HL-60/S4 treated with phorbol 12-myristate 13-acetate at 8.2 ng/mL for 4 days and 3 days (cell line): Measurements from ENCODE around the gene DLG5.

Source experiments
- in situ Hi-C: fragments of 300-500 bp; cut with MboI; formaldehyde crosslinking; loops from 2 replicates; pipeline ENCODE4 v1.15.0; 2022; ENCODE audit warnings: low sequenced_read_pairs

DLG5 gene

DNA sequence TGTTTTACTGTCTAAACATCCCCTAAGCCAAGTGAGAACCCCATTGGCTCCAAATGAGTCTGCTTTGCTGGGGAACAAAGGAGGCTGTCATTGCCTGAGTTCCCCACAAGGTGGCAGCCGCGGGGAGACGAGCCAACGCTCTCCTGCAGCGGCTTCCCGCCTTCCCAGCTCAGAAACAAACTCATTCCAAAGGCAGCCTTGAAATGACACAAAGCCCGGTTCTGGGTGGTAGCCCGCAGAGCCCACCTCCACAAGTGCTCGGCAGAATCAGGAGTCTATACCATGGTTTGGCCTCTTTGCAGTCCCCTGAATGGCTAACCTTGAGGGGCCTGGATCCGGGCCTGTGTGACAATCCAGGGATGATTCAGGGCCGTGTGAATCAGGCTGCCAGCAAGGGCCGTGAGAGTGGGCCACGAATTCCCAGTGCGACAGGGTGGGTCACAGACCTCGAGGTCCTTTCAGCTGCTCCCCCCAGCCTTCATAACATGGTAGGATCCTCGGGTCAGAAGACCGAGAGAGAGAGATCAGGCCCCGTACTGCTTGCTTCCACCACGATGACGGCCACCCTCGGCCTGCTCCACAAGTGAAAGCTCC lies 79.7 kb downstream of the DLG5 start:
- in situ Hi-C loops, result no loop called here

DNA sequence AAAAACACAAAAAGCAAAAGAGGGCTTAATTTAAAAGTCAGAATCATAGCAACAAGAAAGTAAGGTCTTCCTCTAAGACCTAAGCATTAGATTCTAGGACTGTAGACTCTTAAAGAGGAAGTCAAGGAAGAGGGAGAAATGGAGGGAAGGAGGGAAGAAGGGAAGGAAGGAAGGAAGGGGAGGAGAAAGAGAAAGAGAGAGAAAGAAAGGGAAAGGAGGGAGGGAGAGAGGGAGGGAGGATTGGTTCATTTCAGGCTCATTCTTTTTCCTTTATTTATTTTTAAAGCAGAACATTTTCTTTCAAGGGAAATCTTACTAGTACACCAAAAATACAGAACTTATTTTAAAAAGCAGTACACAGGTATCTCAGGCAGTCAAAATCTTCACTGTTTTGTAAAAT lies 81.1 kb downstream of the DLG5 start:
- in situ Hi-C loops, result no loop called here

DNA sequence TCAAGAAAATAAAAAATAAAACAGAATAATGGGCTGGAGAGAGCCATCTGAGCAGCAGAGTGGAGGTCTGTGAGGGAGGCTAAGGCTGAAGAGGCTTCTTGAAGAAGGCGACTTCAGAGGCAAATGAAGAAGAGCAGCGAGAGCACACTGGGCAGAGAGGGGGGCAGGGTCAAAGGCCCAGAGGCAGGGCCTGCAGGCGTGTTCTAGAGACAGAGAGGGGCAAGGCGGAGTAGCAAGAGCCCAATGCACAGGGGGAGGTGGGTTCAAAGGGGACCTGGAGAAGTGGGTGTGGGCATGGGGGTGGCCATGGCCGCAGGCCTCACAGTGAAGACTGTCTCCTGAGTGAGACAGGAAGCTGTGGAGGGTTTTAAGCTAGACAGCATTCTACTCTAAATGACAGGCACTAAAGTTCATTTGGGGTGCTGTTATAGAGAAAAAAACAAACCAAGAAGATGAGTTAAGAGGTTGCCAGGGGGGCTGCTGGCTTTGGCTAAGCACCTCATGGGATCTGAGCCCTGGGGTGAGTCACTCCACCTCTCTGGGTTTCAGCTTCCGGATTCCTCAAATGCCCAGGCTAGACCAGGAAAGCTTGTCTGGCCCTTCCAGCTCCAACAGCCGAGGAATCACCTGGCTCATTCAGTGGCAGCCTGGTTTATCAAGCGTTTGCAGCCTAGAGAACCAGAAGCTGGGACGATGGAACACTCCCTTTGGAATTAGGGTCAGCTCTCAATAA lies 81.7 kb downstream of the DLG5 start:
- in situ Hi-C loops, result no loop called here

DNA sequence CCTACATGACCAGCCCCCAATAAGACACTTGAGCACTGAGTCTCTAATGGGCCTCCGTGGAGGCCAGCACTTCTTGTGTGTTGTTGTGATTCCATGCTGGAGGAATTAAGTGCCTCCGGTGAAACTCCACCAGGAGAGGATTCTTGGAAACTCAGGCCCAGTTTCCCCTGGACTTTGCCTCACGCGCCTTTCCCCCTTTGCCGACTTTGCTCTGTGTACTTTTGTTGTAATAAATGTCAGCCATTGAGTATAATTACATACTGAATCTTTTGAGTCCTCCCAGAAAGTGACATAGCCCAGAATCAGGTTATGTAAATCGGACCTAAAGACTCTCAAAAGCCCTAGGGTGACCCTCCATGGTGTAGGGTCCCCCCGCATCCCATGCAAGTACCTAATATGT lies 82.4 kb downstream of the DLG5 start:
- in situ Hi-C loops, result no loop called here

DNA sequence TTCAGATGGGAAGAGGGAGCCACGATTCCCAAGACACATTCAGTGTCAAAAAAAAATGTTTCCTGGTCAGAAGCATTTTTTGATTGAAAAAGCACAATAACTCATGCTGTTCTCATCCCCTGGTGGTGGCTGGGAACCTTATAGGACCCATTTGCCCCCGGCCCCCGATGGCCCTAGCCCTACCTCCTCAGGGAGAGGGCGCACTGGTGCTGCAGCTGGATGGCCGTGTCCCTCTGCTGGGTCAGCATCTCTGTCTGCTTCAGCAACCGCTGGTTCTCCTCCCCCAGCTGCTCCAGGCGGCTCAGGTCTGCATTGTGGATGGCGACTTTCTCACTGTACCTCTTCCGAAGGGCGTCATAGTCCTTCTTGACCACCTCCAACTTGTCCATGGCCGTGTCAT lies 83.3 kb downstream of the DLG5 start:
- in situ Hi-C loops, result no loop called here

DNA sequence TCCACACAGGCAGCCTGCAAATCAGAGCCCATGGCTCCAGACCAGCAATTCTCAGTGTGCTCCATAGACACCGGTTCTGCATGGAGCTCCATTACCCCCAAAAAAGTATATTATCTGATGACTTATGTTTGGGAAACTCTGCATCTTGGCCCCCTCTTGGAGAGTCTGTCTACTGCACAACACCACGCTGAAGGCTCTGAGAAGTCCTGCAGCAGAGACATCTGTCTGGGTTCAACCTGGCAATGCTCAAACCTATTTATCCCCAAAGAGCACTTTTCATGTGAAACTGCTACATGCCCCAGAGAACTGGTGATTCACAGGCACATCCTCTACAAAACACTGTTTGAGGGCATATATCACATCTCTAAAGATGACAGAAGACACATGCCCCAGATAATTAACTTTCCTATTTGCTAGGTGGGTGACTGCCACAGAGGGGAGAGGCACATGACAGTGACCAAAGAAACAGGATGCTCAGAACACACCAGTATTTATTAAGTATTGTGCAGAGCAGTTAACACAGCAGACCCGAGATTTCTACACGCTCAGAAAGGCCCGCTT lies 83.8 kb downstream of the DLG5 start:
- in situ Hi-C loops, result no loop called here

DNA sequence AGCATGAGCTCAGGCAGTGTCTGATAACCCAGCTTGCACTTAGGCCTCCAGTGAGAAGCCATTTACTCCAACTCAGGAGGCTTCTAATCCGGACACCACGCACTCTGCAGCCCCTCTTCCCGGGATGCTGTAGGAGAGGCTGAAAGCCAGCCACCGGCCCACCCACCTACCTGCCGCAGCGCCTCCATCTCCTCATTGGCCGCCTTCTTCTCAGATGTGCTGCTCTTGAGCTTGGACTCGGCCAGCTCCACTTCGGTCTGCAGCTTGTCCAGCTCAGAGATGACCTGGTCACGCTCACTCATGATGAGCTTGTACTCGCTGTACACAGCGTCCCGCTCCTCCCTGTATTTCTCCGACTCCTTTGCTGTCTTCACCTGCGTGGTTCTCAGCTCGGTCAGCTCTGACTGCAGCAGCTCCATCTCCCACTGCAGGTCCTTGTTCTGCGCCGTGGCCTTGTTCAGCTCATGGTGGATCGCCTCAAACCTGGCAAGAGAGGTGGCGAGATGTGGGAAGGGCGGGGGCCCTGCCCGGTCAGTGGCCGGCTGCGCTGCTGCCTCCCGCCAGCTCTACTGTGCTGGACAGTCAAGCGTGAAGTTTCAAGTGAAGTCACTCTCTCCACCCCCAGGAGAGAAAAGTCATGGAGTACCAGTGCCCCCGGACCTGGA lies 84.7 kb downstream of the DLG5 start:
- in situ Hi-C loops, result no loop called here

DNA sequence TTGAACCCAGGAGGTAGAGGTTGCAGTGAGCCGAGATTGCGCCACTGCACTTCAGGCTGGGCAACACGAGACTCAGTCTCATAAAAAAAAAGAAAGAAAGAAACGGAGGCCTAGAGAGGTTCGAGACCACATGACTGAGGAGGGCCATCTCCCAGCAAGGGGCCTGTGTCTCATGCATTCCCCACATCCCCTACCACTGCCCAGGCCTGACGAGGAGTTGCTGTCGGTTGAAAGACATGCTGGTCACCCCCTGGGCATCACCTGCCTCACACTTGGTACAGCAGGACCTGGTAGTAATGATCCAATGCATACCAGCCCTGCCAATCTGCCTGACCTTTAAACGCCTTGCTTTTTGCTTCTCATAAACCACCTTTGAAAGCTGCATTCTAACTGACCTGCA lies 85.9 kb downstream of the DLG5 start:
- in situ Hi-C loops, result no loop called here

DNA sequence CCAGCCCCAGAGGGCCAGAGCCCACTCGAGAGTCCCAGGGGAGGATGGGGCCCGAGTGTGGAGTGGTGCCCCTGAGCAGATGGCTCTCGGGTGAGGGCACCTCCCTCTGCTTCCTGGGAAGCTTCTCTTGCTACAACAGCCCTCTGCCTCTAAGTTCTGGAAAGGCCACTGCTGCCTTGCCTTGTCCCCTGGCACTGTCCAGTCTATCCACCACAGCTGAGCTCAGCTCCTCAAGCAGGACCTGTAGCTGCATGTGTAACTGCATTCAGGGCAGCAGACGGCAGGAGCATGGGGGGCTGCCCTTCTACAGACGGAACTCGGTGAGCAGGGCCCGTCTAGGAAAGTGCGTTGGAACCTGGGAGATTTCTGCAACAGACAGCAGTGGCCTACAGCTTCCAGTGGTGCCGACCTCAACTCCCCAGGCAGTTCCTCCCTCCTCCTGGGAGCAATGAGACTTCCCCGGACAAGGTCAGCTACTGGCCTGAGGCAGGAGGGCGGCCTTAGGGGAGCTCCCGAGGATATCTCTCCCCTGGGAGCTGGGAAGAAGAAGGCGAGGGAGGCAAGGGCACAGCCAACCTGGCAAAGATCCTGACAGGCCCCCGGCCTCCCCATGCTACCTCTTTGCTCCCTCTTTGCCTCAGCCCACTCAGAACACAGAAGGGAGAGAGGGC lies 88.5 kb downstream of the DLG5 start:
- in situ Hi-C loops, result no loop called here

DNA sequence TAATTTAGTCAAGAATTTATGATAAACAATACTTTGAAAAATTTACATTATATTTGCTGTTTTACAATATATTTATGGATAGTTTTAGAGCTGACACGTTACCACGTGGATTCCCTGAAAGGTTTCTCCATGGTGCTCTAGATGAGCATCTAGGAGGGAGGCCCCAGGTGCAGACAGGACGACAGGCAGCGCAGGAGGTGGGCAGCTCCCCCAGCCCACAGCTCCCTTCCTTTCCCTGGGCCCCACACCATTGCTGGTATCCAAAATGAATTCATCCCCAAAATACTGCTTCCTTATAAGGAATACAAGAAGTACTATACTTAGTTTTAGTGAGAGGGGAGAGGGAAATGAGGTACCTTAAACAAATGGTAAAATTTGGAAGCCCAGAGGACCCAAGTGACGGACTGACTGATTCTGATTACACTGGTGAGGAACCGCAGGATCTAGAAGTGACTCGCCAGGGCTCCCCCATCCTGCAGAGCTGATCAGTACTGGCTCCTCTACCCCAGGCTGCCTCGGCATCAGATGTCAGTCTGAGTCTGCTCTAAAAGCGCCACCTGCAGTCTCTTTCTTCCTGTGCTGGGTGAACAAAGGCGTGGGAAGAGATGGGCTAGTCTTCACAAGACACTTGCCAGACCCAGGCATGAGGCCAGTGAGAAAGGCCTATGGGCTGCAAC lies 89.2 kb downstream of the DLG5 start:
- in situ Hi-C loops, result no loop called here

DNA sequence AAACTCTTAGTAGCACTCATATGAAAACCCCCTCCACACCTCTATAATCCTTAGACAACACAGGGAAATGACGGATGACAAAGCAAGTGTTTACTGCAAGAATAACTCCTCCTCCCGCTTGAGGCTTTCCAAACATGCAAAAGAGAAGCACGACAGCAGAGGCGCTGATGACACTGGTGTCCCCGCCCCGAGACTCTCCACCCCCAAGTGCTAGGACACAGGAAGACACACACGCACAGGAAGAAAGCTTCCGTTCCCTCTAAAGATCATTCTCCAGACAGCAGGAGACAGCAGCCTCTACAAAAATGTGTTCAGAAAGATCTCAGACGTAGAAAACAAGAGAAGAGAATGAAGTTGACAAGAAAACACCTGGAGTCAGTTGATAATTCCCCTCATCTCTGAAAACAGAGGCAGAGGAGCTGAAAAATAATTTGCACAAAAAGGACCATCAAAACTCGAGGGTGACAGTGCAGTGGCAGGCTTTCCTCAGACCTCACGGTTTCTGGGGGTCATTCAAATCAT lies 90.2 kb downstream of the DLG5 start:
- in situ Hi-C loops, result no loop called here

DNA sequence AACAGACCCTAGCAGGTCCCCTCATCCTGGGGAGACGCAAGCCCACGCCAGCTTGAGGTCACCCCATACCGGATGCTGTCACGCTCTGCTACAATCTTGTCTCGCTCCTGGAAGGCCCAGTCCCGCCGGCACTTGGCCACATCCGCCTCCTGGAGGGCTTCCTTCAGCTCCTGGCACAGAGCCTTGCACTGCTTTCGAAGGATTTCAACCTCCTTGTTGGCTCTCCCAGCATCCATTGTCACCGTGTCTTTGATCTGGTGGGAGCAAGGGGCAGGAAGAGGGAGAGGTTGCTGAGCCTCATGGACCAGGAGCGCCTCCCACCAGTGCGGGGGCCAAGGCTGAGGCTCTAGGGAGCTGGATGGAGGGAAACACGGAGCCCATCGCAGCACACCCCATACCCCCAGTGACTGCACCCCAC lies 90.9 kb downstream of the DLG5 start:
- in situ Hi-C loops, result no loop called here

DNA sequence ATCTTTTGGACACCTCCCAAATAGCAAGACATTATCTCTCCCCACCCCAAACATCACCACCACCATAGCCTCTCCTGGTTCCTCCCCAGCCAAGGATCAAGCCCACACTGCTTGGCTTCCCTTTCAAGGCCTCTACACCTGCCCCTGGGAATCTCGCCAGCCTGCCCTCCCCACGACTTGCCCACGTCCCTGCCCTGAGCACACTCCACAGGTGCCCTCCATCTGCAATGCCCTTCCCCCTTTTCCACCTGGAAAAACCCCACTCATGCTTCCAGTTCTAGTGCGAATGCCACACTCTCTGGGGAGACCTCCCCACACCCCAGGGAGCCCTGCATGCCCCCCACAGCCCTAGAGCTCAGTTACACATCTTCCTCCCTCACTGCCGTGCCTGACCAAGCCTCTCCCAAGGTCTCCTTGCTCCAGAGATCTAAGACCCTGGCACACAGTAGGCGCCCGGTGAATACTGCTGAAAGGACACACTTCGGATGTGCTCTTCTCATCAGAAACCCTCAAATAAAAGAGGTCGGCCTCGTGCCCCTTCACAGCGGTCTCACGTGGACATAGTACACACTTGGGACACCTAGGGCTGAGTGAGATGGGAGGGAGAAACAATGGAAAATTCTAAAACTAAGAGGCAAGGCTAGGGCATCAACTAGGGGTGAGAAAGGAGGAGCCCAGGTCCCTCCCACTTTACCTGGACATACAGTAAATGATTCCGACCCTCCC lies 91.4 kb downstream of the DLG5 start:
- in situ Hi-C loops, result no loop called here

DNA sequence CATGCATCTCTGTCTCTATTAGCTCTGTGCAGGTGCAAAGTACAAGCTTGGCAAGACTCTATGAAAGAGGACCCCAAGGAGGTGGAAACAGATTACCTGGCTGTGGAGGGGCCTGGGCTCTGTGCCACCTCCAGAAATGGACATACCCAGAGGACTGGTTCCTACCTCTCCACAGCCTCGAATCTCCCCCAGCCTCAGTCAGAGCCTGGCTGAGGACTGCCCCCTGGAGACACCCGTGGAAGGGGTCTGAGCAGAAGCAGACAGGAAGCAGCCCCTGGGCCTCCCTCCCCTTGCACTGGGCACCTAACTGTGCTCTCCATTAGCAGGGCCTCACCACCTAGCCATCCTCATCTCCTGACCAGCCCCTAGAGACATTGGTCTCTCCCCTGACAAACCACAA lies 92.0 kb downstream of the DLG5 start:
- in situ Hi-C loops, result no loop called here

DNA sequence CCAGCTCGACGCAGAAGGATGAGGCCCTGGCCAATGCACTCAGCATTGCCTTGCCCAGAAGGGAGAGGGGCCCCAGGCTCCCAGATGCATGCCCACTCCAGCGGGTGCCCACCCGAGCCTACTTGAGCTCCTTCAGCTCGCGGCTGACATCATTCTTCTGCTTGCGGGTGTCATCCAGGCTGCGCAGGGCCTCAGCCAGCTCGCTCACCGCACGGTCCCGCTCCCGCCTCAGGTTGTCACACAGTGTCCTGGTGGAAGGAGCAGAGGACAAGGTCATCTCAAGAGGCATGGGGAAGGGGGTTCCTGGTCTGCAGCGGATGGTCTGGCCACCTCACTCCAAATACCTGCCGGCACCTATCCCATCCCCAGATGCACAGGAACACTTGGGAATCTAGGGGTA lies 92.8 kb downstream of the DLG5 start:
- in situ Hi-C loops, result no loop called here

DNA sequence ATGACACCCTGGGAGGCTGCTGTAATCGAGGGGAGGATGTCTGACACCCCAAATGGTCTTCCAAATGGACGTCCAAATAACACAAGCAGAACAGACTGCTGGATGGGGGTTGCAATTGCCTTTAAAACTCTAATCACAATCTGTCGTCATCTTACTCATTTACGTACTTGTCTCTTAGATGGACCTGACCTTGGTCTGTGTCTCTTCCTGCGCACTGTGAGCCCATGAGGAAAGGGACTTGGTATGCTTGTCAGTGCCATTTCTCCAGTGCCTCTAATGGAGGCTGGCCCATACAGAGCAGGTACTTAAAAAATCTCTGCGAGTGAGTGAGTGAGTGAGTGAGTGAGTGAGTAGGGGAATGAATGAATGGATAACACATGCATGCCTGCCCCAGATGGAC lies 93.3 kb downstream of the DLG5 start:
- in situ Hi-C loops, result no loop called here

DNA sequence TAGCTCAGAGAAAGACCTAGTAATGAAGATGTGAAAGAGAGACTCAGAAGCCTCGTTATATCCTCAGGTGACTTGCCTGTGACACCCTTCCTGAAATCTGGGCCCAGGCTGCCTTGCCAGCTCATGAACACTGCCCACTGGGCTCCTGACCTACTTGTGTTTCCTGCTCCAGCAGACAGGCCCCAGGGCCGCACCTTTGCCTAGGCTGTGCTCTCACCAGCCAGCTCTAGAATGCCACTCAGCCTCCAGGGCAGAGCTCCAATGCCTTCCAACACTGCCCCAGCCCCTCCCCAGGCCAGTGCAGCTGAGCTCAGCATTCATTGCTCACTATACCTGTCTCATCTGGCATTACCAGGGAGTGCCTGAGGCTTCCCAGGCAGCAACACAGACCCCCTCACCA lies 94.3 kb downstream of the DLG5 start:
- in situ Hi-C loops, result no loop called here

DNA sequence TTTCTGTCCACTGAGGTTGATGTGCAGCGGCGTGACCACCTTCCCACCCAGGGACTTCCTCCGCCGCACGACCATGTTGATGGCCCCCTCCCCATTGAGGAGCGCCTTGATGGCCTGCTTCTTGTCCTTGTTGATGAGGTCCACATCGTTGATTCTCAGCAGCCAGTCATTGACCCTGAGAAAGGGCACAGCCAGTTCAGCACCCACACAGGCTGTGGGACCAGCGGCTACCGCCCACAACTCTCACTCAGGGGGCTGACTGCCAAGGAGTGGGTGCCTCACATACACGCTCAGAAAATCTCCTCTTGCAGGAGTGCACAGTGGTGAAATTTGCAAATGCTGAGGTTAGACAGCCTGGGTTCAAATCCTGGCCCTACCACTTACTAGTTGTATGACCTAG lies 97.2 kb downstream of the DLG5 start:
- in situ Hi-C loops, result no loop called here

DNA sequence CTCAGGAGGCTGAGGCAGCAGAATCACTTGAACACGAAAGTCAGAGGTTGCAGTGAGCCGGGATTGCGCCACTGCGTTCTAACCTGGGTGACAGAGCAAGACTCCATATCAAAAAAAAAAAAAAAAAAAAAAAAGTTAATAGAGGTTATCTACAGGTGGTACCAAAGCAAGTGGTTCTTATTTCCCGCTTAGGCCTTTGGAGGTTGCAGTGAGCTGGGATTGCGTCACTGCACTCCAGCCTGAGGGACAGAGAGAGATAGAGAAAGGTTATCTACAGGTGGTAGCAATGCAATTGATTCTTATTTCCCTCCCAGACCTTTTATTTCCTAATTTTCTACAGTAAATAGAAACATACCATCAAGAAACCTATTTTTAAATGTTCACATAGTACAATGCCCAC lies 98.2 kb downstream of the DLG5 start:
- in situ Hi-C loops, result no loop called here

DNA sequence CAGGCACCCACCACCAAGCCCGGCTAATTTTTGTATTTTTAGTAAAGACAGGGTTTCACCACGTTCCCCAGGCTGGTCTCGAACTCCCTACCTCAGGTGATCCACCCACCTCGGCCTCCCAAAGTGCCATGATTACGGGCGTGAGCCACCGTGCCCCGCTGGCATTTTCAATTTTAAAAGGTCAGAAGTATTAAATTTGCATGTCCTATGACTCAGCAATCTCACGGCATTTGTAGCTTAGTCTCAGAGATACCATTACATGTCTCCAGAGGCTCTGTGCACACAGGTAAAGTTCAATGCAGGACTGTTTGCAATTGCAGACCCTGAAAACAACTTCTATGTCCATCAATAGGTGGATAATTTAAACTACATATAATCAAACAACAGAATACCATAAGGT lies 99.2 kb downstream of the DLG5 start:
- in situ Hi-C loops, result no loop called here
